IPS-20b (cell line): ENCODE measurements around the gene CA6.
"Not testable (repeated sequence)": the region's sequence is repeated elsewhere in the genome, so short reads cannot be mapped to it uniquely, and the experiment has no call there.

Source experiments
- H3K27ac ChIP-seq: one replicate; pipeline ENCODE4 v1.5.1; 2013; ENCODE audit warnings: low read length
- H3K27me3 ChIP-seq: 2 replicates; pipeline ENCODE4 v1.6.1; 2013; ENCODE audit warnings: mild to moderate bottlenecking, low read length, inconsistent platforms; ENCODE audit not compliant: insufficient read depth
- H3K36me3 ChIP-seq: 2 replicates; pipeline ENCODE4 v1.6.1; 2013; ENCODE audit warnings: low read depth, mild to moderate bottlenecking, inconsistent platforms, low read length, moderate library complexity; ENCODE audit not compliant: insufficient read depth
- H3K4me1 ChIP-seq: 2 replicates; pipeline ENCODE4 v1.6.1; 2013; ENCODE audit warnings: mild to moderate bottlenecking, control low read depth, inconsistent platforms, low read length, moderate library complexity; ENCODE audit not compliant: insufficient read depth
- H3K4me3 ChIP-seq: 2 replicates; pipeline ENCODE4 v1.5.1; 2013; ENCODE audit warnings: mild to moderate bottlenecking, low read length, inconsistent platforms
- H3K9ac ChIP-seq: 2 replicates; pipeline ENCODE4 v1.6.1; 2013; ENCODE audit warnings: low read depth, mild to moderate bottlenecking, inconsistent platforms, low read length, moderate library complexity
- H3K9me3 ChIP-seq: 2 replicates; pipeline ENCODE4 v1.6.1; 2013; ENCODE audit warnings: mild to moderate bottlenecking, low read depth, low read length, inconsistent platforms; ENCODE audit not compliant: insufficient read depth

Gene CA6

GRCh38 chr1:8993962-8994675, 48.5 kb downstream of the CA6 start:
- not testable (repeated sequence) for H3K4me1 ChIP-seq, H3K36me3 ChIP-seq, H3K4me3 ChIP-seq, H3K27me3 ChIP-seq, H3K27ac ChIP-seq, H3K9ac ChIP-seq, H3K9me3 ChIP-seq

GRCh38 chr1:9001534-9002214, 56.0 kb downstream of the CA6 start:
- not testable (repeated sequence) for H3K9ac ChIP-seq, H3K4me1 ChIP-seq, H3K27me3 ChIP-seq, H3K27ac ChIP-seq, H3K36me3 ChIP-seq, H3K4me3 ChIP-seq, H3K9me3 ChIP-seq

- not testable (repeated sequence) for H3K9me3 ChIP-seq, H3K27me3 ChIP-seq, H3K27ac ChIP-seq, H3K4me3 ChIP-seq, H3K9ac ChIP-seq, H3K36me3 ChIP-seq, H3K4me1 ChIP-seq
These were observed 56.5 kb downstream of the CA6 start for GRCh38 chr1:9002215-9002560.

- H3K9ac ChIP-seq: no peak overlapping the region
- H3K36me3 ChIP-seq: no peaks in the 10 kb centered on the region
- H3K4me3 ChIP-seq: no peak overlapping the region
- no peak overlapping the region for H3K27ac ChIP-seq
- H3K27me3 ChIP-seq: peaks cover 7% of the 10 kb centered on the region; the same call in 1 of the 2 replicates
- no peaks in the 10 kb centered on the region for H3K9me3 ChIP-seq
- peaks cover 9% of the 10 kb centered on the region; the same call in 1 of the 2 replicates for H3K4me1 ChIP-seq
These were observed 58.5 kb downstream of the CA6 start for GRCh38 chr1:9004031-9004699.

GRCh38 chr1:9004700-9005394, 59.2 kb downstream of the CA6 start:
- no peaks in the 10 kb centered on the region for H3K9me3 ChIP-seq
- H3K27me3 ChIP-seq: peaks cover 7% of the 10 kb centered on the region; the same call in 1 of the 2 replicates
- H3K4me3 ChIP-seq: no peak overlapping the region
- no peak overlapping the region for H3K27ac ChIP-seq
- H3K4me1 ChIP-seq: peaks cover 5% of the 10 kb centered on the region; the same call in 1 of the 2 replicates
- no peaks in the 10 kb centered on the region for H3K36me3 ChIP-seq
- H3K9ac ChIP-seq: no peak overlapping the region

GRCh38 chr1:9005395-9005708, 59.7 kb downstream of the CA6 start:
- H3K36me3 ChIP-seq: no peaks in the 10 kb centered on the region
- H3K4me1 ChIP-seq: peaks cover 5% of the 10 kb centered on the region; the same call in 1 of the 2 replicates
- H3K9ac ChIP-seq: no peak overlapping the region
- no peaks in the 10 kb centered on the region for H3K9me3 ChIP-seq
- no peak overlapping the region for H3K27ac ChIP-seq
- H3K4me3 ChIP-seq: no peak overlapping the region
- peaks cover 7% of the 10 kb centered on the region; the same call in 1 of the 2 replicates for H3K27me3 ChIP-seq

- Histone ChIP-seq H3K4me3 (no peak overlapping the region), H3K9ac (no peak overlapping the region), H3K36me3 (no peaks in the 10 kb centered on the region), H3K4me1 (peaks cover 3% of the 10 kb centered on the region; the same call in 1 of the 2 replicates), H3K27ac (no peak overlapping the region), H3K27me3 (peaks cover 7% of the 10 kb centered on the region; the same call in 1 of the 2 replicates), H3K9me3 (no peaks in the 10 kb centered on the region)
These were observed 61.4 kb downstream of the CA6 start for GRCh38 chr1:9006956-9007615.

GRCh38 chr1:9008236-9008635, 62.6 kb downstream of the CA6 start:
- Histone ChIP-seq H3K36me3 (no peaks in the 10 kb centered on the region), H3K4me3 (no peak overlapping the region), H3K9ac (no peak overlapping the region), H3K27me3 (peaks cover 7% of the 10 kb centered on the region; the same call in 1 of the 2 replicates), H3K4me1 (peaks cover 3% of the 10 kb centered on the region; the same call in 1 of the 2 replicates), H3K9me3 (no peaks in the 10 kb centered on the region), H3K27ac (no peak overlapping the region)

GRCh38 chr1:9009438-9010370, 64.0 kb downstream of the CA6 start:
- no peaks in the 10 kb centered on the region for H3K9me3 ChIP-seq
- H3K36me3 ChIP-seq: no peaks in the 10 kb centered on the region
- peaks cover 3% of the 10 kb centered on the region; the same call in 1 of the 2 replicates for H3K27me3 ChIP-seq
- H3K27ac ChIP-seq: no peak overlapping the region
- H3K4me1 ChIP-seq: peaks cover 3% of the 10 kb centered on the region; the same call in 1 of the 2 replicates
- no peak overlapping the region for H3K4me3 ChIP-seq
- no peak overlapping the region for H3K9ac ChIP-seq

- Histone ChIP-seq H3K9me3 (no peaks in the 10 kb centered on the region), H3K9ac (no peak overlapping the region), H3K4me1 (no peaks in the 10 kb centered on the region), H3K27me3 (no peaks in the 10 kb centered on the region), H3K36me3 (no peaks in the 10 kb centered on the region), H3K4me3 (no peak overlapping the region), H3K27ac (no peak overlapping the region)
These were observed 65.2 kb downstream of the CA6 start for GRCh38 chr1:9010781-9011323.
